Keratinocyte (primary cell): ENCODE data around the gene LRRC28. TPM values are rescaled to one million over a fixed set of nuclear protein-coding genes. Genes with fewer than 3 reads are reported as not detected.

Source experiments
- DNase-seq: peaks from one replicate; pipeline ENCODE4 v3.0.0-alpha.2; 2011; ENCODE audit warnings: low read depth, missing footprints, low spot score
- FAIRE-seq: peaks from 2 replicates; lab custom pipeline; 2011; peaks lifted over from hg19 to GRCh38; lab: Jason Lieb, UNC
- H2AFZ ChIP-seq: 2 replicates; pipeline ENCODE4 v1.6.0; 2012; ENCODE audit warnings: low read length, control low read depth, inconsistent platforms; ENCODE audit not compliant: control insufficient read depth
- H3K27ac ChIP-seq: 2 replicates; pipeline ENCODE4 v1.5.1; 2011; ENCODE audit warnings: low read length; ENCODE audit not compliant: control insufficient read depth, insufficient read depth
- H3K27me3 ChIP-seq: 3 replicates; pipeline ENCODE4 v1.6.0; 2011; ENCODE audit warnings: low read length; ENCODE audit not compliant: control insufficient read depth, insufficient read depth; ENCODE audit errors: extremely low read depth
- H3K36me3 ChIP-seq, 2 experiments: 2 replicates in 1 of 2; 3 replicates in 1 of 2; pipeline ENCODE4 v1.5.1; 2011; ENCODE audit warnings: low read length in 2 of 2, mild to moderate bottlenecking in 1 of 2; ENCODE audit not compliant: control insufficient read depth in 2 of 2, insufficient read depth in 2 of 2; ENCODE audit errors: extremely low read depth in 1 of 2
- H3K4me1 ChIP-seq: 3 replicates; pipeline ENCODE4 v1.5.1; 2011; ENCODE audit warnings: low read length; ENCODE audit not compliant: control insufficient read depth, insufficient read depth; ENCODE audit errors: extremely low read depth
- H3K4me2 ChIP-seq: 3 replicates; pipeline ENCODE4 v1.6.0; 2011; ENCODE audit warnings: low read depth, low read length; ENCODE audit not compliant: control insufficient read depth, insufficient read depth; ENCODE audit errors: extremely low read depth
- H3K4me3 ChIP-seq, 3 experiments: fragments of 200-600 bp in 1 of 3; sonication (generic) in 1 of 3; 2 replicates in 2 of 3; 3 replicates in 1 of 3; pipeline ENCODE4 v1.5.1; 2011 to 2016; ENCODE audit warnings: low read length in 3 of 3, mild to moderate bottlenecking in 3 of 3, control low read depth in 2 of 3, inconsistent platforms in 1 of 3, low read depth in 1 of 3, mixed read lengths in 1 of 3, mixed run types in 1 of 3, moderate library complexity in 1 of 3; ENCODE audit not compliant: control insufficient read depth in 2 of 3, insufficient read depth in 2 of 3; ENCODE audit errors: extremely low read depth in 1 of 3
- H3K79me2 ChIP-seq: 2 replicates; pipeline ENCODE4 v1.6.0; 2012; ENCODE audit warnings: low read length; ENCODE audit not compliant: control insufficient read depth, insufficient read depth
- H3K9ac ChIP-seq: 3 replicates; pipeline ENCODE4 v1.6.0; 2011; ENCODE audit warnings: low read length; ENCODE audit not compliant: control insufficient read depth, insufficient read depth; ENCODE audit errors: extremely low read depth
- H3K9me1 ChIP-seq: 3 replicates; pipeline ENCODE4 v1.6.0; 2011; ENCODE audit warnings: low read length; ENCODE audit not compliant: control insufficient read depth, insufficient read depth; ENCODE audit errors: extremely low read depth
- H3K9me3 ChIP-seq: 2 replicates; pipeline ENCODE4 v1.5.1; 2012; ENCODE audit warnings: low read depth, low read length; ENCODE audit not compliant: control insufficient read depth
- H4K20me1 ChIP-seq: 3 replicates; pipeline ENCODE4 v1.6.0; 2011; ENCODE audit warnings: low read length; ENCODE audit not compliant: control insufficient read depth, insufficient read depth; ENCODE audit errors: extremely low read depth
- CTCF ChIP-seq, 3 experiments: IDR thresholded peaks in 1 of 3; conservative IDR thresholded peaks in 1 of 3; optimal IDR thresholded peaks in 1 of 3; 2 replicates in 2 of 3; 3 replicates in 1 of 3; pipeline versions ENCODE3 to v1.5.1; 2011; ENCODE audit warnings: low read length in 3 of 3, mild to moderate bottlenecking in 3 of 3, moderate library complexity in 2 of 3, control low read depth in 1 of 3, inconsistent platforms in 1 of 3; ENCODE audit not compliant: insufficient read depth in 2 of 3; ENCODE audit errors: extremely low read depth in 1 of 3
- EZH2 ChIP-seq: IDR thresholded peaks from one replicate; pipeline ENCODE4 v1.6.1; 2012; ENCODE audit warnings: inconsistent platforms, mild to moderate bottlenecking, low read length, moderate library complexity
- dilution Hi-C: fragments of 300-500 bp; cut with MboI; formaldehyde crosslinking; loops from one replicate; pipeline ENCODE4 v1.7.0; 2020; ENCODE audit warnings: low sequenced_read_pairs; ENCODE audit not compliant: extremely low pct_ligation_motif_present
- polyA plus RNA-seq, 5 experiments: library from polyadenylated mRNA; depleted of rRNA in 3 of 5; stranded (reverse) in 3 of 5; stranded (forward) in 1 of 5; unstranded in 1 of 5; fragments of >200 nt; gene quantifications; 1 replicate in 1 of 5; 2 replicates in 3 of 5; 3 replicates in 1 of 5; pipeline versions ENCODE4 v1.2.1 to v1.2.3, GENCODE V29; 2011 to 2012; ENCODE audit warnings: missing spikeins in 2 of 5, low read depth in 1 of 5, low replicate concordance in 1 of 5

Gene LRRC28
- polyA plus RNA-seq, 1 donor (not counting 4 experiments of a cell fraction or from before 2014, with no cell fraction given): 25.1 TPM

GRCh38 chr15:99310745-99311144 is 59.5 kb downstream of the LRRC28 start:
- no peak overlapping the region for H3K27ac ChIP-seq
- no peak for TF ChIP-seq EZH2

GRCh38 chr15:99312228-99312627 is 60.9 kb downstream of the LRRC28 start:
- Histone ChIP-seq H3K36me3 (no peaks in the 10 kb centered on the region), H3K4me2 (no peak overlapping the region), H3K9me1 (no peaks in the 10 kb centered on the region), H2AFZ (no peak overlapping the region), H3K27ac (no peak overlapping the region), H3K9me3 (no peaks in the 10 kb centered on the region), H3K4me3 (no peak overlapping the region), H3K4me1 (no peaks in the 10 kb centered on the region), H3K79me2 (no peaks in the 10 kb centered on the region), H4K20me1 (no peaks in the 10 kb centered on the region), H3K27me3 (no peaks in the 10 kb centered on the region), H3K9ac (no peak overlapping the region)
- dilution Hi-C loops: no loop called here
- TF ChIP-seq EZH2 (no peak), CTCF (optimal IDR thresholded peaks at IDR 0.05 in 1 of 3, IDR thresholded peaks at IDR 0.05 in 1 of 3, conservative IDR thresholded peaks at IDR 0.05 in 1 of 3; ENCODE audit: extremely low read depth in 1 of 3, insufficient read depth in 2 of 3, low read length in 3 of 3) (no peak)
- no peak for FAIRE-seq
- no peak for DNase-seq

More at GRCh38 chr15:99310745-99311144, 59.5 kb downstream of the LRRC28 start:
- no peaks in the 10 kb centered on the region for H3K79me2 ChIP-seq
- H3K27me3 ChIP-seq: no peaks in the 10 kb centered on the region
- no peak overlapping the region for H3K9ac ChIP-seq
- no peaks in the 10 kb centered on the region for H3K9me1 ChIP-seq
- DNase-seq (no peak), FAIRE-seq (no peak)
- H3K36me3 ChIP-seq: no peaks in the 10 kb centered on the region
- H3K4me1 ChIP-seq: peaks cover 13% of the 10 kb centered on the region
- no peak overlapping the region for H3K4me2 ChIP-seq
- no peaks in the 10 kb centered on the region for H4K20me1 ChIP-seq
- H2AFZ ChIP-seq: no peak overlapping the region
- H3K4me3 ChIP-seq: no peak overlapping the region
- dilution Hi-C loops: no loop called here
- H3K9me3 ChIP-seq: no peaks in the 10 kb centered on the region

GRCh38 chr15:99312794-99313193 is 61.5 kb downstream of the LRRC28 start:
- Histone ChIP-seq H3K9ac (no peak overlapping the region), H3K4me3 (no peak overlapping the region), H3K9me3 (no peaks in the 10 kb centered on the region), H4K20me1 (no peaks in the 10 kb centered on the region), H3K27me3 (no peaks in the 10 kb centered on the region), H3K4me2 (no peak overlapping the region), H2AFZ (no peak overlapping the region), H3K79me2 (no peaks in the 10 kb centered on the region), H3K27ac (no peak overlapping the region), H3K9me1 (no peaks in the 10 kb centered on the region), H3K36me3 (no peaks in the 10 kb centered on the region), H3K4me1 (no peaks in the 10 kb centered on the region)
- FAIRE-seq (no peak), DNase-seq (no peak)
- dilution Hi-C loops: no loop called here
- TF ChIP-seq EZH2 (no peak), CTCF (optimal IDR thresholded peaks at IDR 0.05 in 1 of 3, IDR thresholded peaks at IDR 0.05 in 1 of 3, conservative IDR thresholded peaks at IDR 0.05 in 1 of 3; ENCODE audit: extremely low read depth in 1 of 3, insufficient read depth in 2 of 3, low read length in 3 of 3) (no peak)
